Brain (organoid and tissue), 1 donor: Measurements from ENCODE around the gene S100P. TPM values are rescaled to one million over a fixed set of nuclear protein-coding genes. Genes with fewer than 3 reads are reported as not detected.

Experiments used
- polyA plus RNA-seq: library from polyadenylated mRNA; stranded (reverse); fragments of 350-450 nt; fragmentation: Illumina TruSeq; extraction: RNeasy Lipid Tissue Mini Kit (QIAGEN cat#74804); gene quantifications from one replicate; pipeline ENCODE4 v1.2.3, GENCODE V29; 2015; ENCODE audit warnings: low read depth, low replicate concordance; ENCODE audit not compliant: insufficient read depth

S100P gene
- polyA plus RNA-seq, 1 donor from 2014 or later = 0.85 TPM

Other genes starting within 250 kb of the S100P start
- gene PPP2R2C, start 221.3 kb upstream of the S100P start, polyA plus RNA-seq = 48.1 TPM
- 14.1 TPM for gene MAN2B2, start 118.7 kb upstream of the S100P start, polyA plus RNA-seq
- 526 TPM for gene MRFAP1, start 53.2 kb upstream of the S100P start, polyA plus RNA-seq
- 83.7 TPM for gene MRFAP1L1, start 16.0 kb downstream of the S100P start, polyA plus RNA-seq
- gene BLOC1S4, start 22.3 kb downstream of the S100P start, polyA plus RNA-seq = 11.0 TPM
- 11.3 TPM for gene KIAA0232, start 88.8 kb downstream of the S100P start, polyA plus RNA-seq
- gene TBC1D14, start 215.9 kb downstream of the S100P start, polyA plus RNA-seq = 56.0 TPM